ENCODE results near the gene ZDHHC14. TPM values are rescaled to one million over a fixed set of nuclear protein-coding genes. Genes with fewer than 3 reads are reported as not detected.

The ZDHHC14 gene
- total RNA-seq, 1 donor from 2014 or later: 1.8 TPM

- no peak for FAIRE-seq
- no peaks in the 10 kb centered on the region for H3K36me3 ChIP-seq (ENCODE audit: control insufficient read depth, insufficient read depth, low read length)
- no peak overlapping the region for H3K4me3 ChIP-seq (ENCODE audit: low read depth, low read length)
- no peak for TF ChIP-seq CTCF (IDR thresholded peaks at IDR 0.05; ENCODE audit: insufficient read depth, low read length, severe bottlenecking)
- no peaks in the 10 kb centered on the region for H3K27me3 ChIP-seq (ENCODE audit: control insufficient read depth, insufficient read depth, low read length)
- no peak for DNase-seq (ENCODE audit: low read depth)
These were observed 43.2 kb upstream of the ZDHHC14 start for GRCh38 chr6:157337751-157338150.

DNA sequence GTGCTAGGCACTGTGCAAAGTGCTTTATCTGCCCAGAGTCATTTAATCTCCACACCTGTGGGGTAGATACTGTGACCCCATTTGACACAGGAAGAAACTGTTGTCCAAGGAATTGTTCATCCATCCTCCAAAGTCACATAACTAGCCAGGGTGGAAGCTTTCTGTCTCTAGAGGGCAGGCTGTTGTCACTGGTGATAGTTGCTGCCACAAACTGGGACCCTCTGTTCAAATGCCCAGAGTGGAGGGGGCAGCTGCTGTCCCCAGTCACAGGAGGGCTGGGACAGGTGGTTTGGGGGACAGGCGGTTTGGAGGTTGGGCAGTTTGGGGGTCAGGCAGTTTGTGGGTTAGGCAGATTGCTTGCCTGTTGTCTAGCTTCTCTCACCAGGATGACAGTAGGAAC lies 41.6 kb upstream of the ZDHHC14 start:
- no peak for DNase-seq (ENCODE audit: low read depth)
- Histone ChIP-seq H3K27me3 (ENCODE audit: control insufficient read depth, insufficient read depth, low read length) (no peaks in the 10 kb centered on the region), H3K36me3 (ENCODE audit: control insufficient read depth, insufficient read depth, low read length) (no peaks in the 10 kb centered on the region), H3K4me3 (ENCODE audit: low read depth, low read length) (no peak overlapping the region)
- no peak for FAIRE-seq
- no peak for TF ChIP-seq CTCF (IDR thresholded peaks at IDR 0.05; ENCODE audit: insufficient read depth, low read length, severe bottlenecking)

- H3K36me3 ChIP-seq (ENCODE audit: control insufficient read depth, insufficient read depth, low read length): no peaks in the 10 kb centered on the region
- TF ChIP-seq CTCF (IDR thresholded peaks at IDR 0.05; ENCODE audit: insufficient read depth, low read length, severe bottlenecking): no peak
- no peak overlapping the region for H3K4me3 ChIP-seq (ENCODE audit: low read depth, low read length)
- FAIRE-seq (no peak), DNase-seq (ENCODE audit: low read depth) (peak; percentile 21)
- peaks cover 5% of the 10 kb centered on the region for H3K27me3 ChIP-seq (ENCODE audit: control insufficient read depth, insufficient read depth, low read length)
These were observed 37.3 kb upstream of the ZDHHC14 start for GRCh38 chr6:157343732-157344131.

DNA sequence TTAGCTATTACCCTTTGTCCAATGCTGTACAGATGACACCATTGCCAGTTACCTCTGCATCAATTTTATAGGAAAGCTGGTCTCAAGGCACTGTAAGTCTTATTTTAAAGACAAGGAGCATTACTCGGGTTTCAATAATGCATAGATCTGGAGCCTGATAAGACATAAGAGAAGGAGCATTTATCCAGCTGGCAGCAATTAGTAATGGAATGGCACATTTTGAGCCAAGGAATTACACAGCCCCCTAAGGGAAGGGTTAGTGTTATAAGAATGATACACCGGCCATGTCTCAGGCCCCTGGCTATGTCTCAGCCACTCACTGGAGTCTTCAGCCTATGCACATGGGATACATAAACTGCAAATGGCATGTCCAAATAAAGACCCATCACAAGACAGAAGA lies 34.6 kb upstream of the ZDHHC14 start:
- DNase-seq (ENCODE audit: low read depth) (no peak), FAIRE-seq (no peak)
- Histone ChIP-seq H3K27me3 (ENCODE audit: control insufficient read depth, insufficient read depth, low read length) (peaks cover 5% of the 10 kb centered on the region), H3K36me3 (ENCODE audit: control insufficient read depth, insufficient read depth, low read length) (no peaks in the 10 kb centered on the region), H3K4me3 (ENCODE audit: low read depth, low read length) (no peak overlapping the region)
- no peak for TF ChIP-seq CTCF (IDR thresholded peaks at IDR 0.05; ENCODE audit: insufficient read depth, low read length, severe bottlenecking)

- no peak for DNase-seq (ENCODE audit: low read depth)
- H3K4me3 ChIP-seq (ENCODE audit: low read depth, low read length): no peak overlapping the region
- no peak for TF ChIP-seq CTCF (IDR thresholded peaks at IDR 0.05; ENCODE audit: insufficient read depth, low read length, severe bottlenecking)
- no peak for FAIRE-seq
- no peaks in the 10 kb centered on the region for H3K36me3 ChIP-seq (ENCODE audit: control insufficient read depth, insufficient read depth, low read length)
- H3K27me3 ChIP-seq (ENCODE audit: control insufficient read depth, insufficient read depth, low read length): peaks cover 5% of the 10 kb centered on the region
These were observed 22.7 kb upstream of the ZDHHC14 start for GRCh38 chr6:157358287-157358686.

DNA sequence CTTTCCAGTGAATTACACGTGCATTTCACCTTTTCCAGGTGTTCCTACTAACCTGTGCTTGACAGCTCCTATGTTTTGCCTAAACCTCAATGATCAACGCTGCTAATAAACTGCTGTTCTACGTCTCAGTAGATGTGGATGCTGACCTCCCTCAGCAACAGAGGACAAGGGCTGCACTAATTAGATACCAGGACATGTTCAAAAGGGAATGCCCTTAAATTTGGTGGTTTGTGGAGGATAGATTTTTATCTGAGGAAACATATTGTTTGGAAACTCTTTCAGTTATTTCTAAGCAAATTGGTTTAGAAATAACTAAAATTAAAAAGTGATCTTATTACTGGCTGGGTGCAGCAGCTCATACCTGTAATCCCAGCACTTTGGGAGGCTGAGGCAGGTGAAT lies 19.1 kb upstream of the ZDHHC14 start:
- H3K27me3 ChIP-seq (ENCODE audit: control insufficient read depth, insufficient read depth, low read length): peaks cover 2% of the 10 kb centered on the region
- DNase-seq (ENCODE audit: low read depth): no peak
- no peak for FAIRE-seq
- TF ChIP-seq CTCF (IDR thresholded peaks at IDR 0.05; ENCODE audit: insufficient read depth, low read length, severe bottlenecking): no peak
- H3K36me3 ChIP-seq (ENCODE audit: control insufficient read depth, insufficient read depth, low read length): no peaks in the 10 kb centered on the region
- no peak overlapping the region for H3K4me3 ChIP-seq (ENCODE audit: low read depth, low read length)

All from bronchial epithelial cell (primary cell).